HG03342 (cell line): Measurements from ENCODE around the gene MUL1.

Experiments used
- ATAC-seq: cut with Tn5 transposase; IDR thresholded peaks from one replicate; pipeline ENCODE4 v1.9.1; 2021; ENCODE audit warnings: mild to moderate bottlenecking, moderate library complexity; ENCODE audit not compliant: unreplicated experiment

The MUL1 gene, protein sequence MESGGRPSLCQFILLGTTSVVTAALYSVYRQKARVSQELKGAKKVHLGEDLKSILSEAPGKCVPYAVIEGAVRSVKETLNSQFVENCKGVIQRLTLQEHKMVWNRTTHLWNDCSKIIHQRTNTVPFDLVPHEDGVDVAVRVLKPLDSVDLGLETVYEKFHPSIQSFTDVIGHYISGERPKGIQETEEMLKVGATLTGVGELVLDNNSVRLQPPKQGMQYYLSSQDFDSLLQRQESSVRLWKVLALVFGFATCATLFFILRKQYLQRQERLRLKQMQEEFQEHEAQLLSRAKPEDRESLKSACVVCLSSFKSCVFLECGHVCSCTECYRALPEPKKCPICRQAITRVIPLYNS

DNA sequence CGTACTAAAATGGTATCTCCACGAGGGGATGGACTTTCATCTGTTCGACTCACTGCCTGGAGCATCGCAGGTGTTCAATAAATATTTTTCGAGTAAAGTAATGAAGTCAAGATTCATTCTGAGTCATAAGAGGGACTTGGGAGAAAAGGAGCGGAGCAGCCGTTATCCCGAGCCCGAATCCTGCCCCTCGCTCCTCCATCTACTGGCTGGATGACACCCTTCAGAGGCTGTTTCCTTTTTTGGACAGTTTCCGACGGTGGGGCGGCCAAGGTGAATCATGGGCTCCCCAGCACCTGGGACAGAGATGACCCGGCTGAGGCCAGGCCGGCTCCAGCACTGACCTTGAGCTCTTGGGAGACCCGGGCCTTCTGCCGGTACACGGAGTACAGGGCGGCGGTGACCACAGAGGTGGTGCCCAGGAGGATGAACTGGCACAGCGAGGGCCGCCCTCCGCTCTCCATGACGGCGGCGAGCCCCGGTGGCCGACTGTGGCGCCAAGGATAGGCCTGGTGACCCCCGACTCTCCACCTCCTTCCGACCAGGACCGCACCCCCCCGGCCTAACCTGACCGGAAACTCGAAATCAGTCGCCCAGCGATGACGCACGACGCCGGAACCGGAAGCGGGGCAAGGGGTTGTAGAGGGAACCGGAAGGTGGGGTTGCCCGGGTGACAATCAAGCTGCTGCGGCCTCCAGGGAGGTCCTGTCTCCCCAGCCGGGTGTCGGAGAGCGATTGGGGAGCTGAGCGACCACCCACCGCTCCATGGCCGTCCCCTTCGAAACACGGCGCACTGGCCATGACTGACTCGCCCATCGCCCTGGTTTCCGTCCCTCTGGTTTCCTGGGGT, at the start of gene MUL1:
MUL1 (minus strand) TSS at position 588 of the 847 bp plus-strand sequence; CDS start at position 461, 127 bp downstream.
- ATAC-seq = peak; percentile 95

DNA sequence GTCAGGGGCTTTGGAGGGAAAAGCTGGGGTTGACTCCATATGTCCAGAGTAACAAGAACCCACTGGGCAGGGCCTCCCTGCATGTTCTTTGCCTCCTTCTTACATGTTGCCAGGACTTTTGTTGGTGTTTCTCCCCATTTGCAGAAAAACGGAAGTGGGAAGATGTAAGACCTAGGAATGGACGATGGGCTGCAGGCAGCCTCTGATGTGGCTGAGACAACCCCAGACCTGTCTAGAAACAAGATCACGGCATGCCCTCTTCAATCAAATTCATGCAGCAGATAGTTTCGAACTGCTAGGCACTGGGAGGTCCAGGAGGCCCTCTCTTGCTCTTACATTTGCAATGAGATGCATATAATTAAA, 47.8 kb upstream of the MUL1 start:
- no peak for ATAC-seq

DNA sequence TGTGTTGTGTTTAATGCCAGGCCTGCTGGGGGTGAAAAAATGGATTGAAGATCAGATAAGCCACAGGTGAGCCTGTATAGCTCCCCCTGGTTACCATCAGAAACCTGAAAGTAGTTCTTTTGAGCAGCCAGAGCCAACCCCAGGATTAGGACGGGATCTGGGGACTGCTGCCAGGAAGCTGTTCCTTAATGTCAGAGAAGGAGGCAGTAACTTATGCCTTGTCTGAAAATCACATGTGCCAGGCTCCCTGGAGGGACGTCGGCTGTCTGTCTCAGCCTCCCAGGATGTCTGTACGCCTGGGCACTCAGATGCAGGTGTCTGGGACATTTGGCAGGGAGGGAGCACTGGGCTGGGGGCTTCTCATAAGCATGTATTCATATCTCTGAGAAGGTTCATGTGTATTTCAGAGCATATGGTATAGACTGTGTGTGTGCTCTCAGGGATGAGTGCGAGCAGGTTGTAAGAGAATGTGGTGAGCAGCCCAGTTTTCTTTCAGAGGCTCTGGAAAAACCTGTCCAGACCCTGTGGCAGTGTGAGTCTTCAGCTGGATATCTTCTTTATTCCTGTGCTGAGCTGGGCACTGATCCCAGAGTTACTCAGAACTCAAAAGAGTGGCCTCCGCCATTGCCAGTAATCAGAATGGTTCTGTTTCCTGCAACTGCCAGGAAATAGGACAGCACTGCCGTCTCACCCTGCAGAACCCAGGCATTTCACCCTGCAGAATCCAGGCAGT, 47.2 kb upstream of the MUL1 start:
- no peak for ATAC-seq

DNA sequence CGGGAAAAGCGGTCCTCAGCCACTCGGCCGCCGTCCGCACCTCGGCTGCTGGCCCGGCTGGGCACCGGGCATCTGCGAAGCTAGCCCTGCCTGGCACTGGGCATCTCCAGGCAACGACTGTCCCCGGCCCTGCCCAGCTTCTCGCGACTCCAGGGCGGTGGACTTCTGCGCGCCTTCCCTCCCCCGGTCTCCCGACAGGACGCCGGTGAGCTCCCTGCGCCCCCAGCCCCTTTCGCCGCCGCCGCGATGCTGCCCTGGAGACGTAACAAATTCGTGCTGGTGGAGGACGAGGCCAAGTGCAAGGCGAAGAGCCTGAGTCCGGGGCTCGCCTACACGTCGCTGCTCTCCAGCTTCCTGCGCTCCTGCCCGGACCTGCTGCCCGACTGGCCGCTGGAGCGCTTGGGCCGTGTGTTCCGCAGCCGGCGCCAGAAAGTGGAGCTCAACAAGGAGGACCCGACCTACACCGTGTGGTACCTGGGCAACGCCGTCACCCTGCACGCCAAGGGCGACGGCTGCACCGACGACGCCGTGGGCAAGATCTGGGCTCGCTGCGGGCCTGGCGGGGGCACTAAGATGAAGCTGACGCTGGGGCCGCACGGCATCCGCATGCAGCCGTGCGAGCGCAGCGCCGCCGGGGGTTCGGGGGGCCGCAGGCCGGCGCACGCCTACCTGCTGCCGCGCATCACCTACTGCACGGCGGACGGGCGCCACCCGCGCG, 44.9 kb upstream of the MUL1 start:
- ATAC-seq = no peak

DNA sequence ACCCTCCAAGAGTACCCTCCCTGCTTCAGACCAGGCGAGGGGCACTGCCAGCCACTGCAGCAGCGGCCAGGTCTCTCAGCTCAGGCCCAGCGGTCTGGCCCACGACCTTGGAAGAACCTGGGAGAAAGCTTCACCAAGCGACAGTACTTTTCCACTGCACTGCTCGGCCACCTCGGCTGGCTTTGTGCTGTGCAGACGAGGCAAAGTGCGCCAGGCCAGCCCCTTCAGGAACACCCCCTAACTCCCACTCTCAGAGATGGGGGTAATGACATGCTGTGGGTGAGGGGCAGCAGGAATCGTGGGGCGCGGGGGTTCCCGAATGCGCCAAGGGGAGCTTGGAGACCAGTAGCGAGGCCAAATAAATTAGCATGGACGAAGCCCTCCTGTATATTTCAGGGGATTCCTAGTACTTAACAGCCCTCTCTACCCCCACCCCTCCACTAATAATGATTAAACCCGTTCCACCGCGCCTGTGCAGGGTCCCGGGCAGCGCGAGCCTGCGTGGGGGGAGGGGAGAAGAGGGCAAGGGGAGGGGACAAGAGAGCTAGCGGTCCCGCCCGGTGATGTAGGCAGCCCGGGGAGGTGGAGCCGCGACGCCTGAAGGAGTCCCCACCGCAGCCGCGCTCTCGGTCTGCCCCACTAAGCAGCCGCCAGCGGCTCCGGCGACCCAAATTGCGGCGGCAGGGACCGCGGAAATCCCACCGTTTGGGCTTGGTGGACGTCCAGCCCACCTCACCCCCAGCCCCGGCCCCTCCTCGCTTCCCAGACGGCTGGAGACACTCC, 44.2 kb upstream of the MUL1 start, which contains the start of gene FAM43B:
FAM43B (plus strand) TSS at position 629 of the 783 bp plus-strand sequence. CDS start 401 bp downstream, outside the sequence.
- no peak for ATAC-seq

DNA sequence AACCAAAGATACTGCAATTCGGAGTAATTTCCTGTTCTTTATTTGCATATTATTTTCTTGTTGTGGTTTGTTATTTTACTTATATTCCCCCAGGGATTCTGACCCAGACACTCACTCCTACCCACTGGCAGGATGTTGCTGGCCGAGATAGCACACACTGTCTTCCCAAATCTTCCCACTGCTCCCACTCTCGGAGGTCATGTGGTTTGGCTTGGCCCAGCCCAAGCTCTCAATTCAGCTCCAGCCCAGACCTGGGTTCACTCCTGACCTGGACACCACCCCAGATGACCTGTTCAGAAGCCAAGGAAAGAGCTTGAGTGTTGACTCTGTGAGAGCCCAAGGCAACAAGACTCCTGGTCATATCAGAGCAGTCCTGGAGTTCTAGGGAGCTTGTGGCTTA, 43.2 kb upstream of the MUL1 start:
- ATAC-seq = no peak

DNA sequence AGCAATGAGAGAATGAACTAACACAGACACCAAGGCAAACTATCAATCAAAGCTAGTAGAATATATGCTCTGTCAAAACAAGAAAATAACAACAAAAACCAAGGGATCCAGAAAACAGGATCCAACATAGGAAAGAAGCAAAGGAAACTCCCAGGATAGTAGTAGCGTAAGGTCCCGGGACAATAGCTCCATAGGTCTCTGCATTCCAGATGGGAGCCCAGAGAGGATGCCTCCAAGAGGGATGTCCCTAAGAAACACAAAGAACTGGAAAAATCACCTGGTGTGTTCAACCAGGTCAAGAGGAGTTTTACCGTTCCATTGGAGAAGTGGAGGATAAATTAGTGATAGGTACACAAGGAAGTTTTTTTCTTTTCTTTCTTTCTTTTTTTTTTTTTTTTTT, 38.7 kb upstream of the MUL1 start:
- no peak for ATAC-seq

DNA sequence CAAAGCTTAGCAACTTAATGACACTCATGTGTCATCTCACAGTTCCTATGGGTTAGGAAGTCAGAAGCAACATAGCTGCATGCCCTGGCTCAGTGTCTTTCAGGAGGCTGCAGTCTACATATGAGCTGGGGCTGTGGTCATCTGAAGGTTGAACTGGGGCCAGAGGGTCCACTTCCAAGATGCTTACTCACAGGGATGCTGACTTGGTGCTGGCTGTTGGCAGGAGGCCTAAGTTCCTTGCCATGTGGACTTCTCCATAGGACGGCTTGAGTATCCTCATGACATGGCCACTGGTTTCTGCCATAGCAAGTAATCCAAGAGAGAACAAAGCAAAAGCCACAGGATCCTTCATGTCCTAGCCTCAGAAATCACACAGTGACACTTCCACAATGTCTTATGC, 32.3 kb upstream of the MUL1 start:
- no peak for ATAC-seq

DNA sequence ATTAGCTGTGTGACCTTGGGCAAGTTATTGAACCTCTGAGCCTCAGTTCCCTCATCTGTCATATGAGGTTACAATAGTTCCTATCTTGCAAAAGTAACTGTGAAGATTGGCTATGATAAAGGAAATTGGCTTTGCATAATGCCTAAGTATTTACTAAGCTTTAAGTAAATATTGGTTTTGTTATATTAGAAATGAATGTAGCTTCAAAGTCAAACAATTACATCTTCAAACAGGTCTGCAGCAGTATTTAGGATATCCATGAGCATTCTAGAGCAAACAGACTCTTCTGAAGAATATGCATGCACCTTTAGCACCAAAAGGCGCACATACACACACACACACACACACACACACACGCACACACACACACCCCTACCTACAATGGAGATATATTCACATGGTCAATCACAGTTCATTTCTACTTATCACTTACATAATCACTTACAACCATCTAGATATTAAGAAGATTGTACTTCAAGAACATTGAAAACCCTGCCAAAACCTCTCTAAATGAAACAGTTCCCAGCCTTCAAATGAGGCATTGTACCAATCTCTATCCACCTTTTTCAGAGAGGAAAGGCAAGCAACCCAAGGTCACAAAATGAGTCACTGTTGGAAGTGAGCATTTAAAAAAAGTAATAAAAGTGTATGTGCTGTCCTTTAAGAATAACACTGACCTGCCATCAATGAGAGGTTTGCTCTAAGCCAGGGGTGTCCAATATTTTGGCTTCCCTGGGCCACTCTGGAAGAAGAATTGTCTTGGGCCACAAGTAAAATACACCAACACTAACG, 31.0 kb upstream of the MUL1 start:
- ATAC-seq = no peak

DNA sequence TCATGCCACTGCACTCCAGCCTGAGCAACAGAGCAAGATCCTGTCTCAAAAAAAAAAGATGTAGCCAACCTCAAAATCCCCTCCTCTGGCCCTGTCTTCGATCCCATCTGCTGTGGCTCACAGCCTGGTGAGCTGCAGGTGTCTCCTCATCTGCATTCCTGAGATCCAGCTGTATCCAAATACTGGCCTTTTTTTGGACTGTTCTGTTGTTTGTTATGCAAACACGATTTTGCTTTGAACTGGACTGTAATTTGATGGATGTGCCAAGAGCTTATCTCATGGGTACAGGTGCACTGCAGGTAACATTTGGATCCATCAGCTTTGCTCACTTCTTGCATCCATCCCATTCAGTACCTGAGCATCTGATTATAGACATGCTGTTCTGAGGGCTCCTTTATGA, 30.3 kb upstream of the MUL1 start:
- no peak for ATAC-seq

DNA sequence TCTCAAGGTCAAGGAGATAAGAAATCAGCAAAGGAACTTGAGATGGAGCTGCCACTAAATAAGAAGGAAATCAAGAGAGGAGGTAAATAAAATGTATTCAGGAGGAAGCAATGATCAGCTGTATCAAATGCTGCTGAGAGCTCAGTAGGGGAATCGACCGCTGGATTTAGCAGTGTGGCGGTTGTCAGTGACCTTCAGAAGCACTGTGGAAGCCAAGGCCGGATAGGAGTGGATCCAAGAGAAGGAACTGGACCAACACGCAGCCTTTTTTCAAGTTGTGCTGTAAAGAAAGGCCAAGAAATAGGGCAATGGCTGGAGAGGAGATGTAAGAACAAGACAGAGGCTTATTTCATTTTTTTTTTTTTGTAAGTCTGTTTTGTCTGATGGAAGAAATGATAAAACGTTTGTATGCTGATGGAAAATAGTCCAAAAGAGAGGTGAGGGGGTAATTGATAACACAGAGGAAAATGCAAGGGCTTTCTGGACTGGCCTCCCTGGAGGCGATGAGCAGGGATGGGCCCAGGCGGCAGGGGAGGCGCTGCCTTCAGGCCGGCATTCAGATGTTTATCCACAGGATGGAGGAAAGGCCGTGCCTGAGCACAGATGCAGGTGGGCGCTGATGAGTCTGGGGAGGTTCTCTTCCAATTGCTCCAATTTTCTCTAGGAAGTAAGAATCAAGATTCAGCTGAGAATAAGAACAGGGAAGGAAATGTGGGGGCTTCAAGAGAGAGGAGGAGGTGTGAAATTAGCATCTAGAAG, 26.9 kb upstream of the MUL1 start:
- ATAC-seq = no peak

DNA sequence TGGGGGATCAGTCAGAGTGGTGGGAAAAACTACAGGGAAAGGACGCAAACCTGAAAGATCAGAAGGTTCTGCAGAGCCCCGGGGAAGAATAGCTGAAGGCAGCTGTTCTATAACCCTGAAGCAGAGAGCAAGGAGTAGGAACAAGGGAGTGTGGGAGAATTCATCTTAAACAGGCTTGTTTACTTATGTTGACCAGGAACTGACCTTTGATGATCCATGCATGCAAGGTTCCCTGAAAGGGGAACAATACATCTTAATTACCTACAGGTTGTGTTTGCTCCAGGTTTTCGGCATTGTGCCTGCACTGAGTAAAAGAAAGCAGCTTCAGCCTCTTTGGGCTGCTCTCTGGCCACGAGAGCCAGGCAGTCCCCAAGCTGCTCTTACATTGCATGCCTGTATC, 25.7 kb upstream of the MUL1 start:
- ATAC-seq = no peak

DNA sequence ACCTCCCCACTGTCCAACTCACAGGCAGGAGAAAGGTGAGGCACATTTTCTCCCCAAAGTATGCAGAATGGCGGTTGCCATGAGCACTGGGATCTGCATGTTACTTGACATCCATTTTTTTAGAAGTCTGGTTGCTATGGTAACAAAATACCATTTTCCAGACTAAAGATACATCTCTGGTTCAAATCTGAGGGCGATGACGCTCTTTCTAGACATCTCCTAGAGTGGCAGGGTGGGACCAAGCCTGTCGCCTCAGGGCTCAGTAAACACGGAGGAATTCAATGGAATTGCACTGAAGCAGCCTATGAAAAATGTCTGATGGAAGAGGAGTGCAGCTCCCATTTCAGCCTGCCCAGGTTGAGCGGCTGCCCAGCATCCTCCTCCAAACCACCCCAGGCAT, 22.9 kb upstream of the MUL1 start:
- no peak for ATAC-seq

DNA sequence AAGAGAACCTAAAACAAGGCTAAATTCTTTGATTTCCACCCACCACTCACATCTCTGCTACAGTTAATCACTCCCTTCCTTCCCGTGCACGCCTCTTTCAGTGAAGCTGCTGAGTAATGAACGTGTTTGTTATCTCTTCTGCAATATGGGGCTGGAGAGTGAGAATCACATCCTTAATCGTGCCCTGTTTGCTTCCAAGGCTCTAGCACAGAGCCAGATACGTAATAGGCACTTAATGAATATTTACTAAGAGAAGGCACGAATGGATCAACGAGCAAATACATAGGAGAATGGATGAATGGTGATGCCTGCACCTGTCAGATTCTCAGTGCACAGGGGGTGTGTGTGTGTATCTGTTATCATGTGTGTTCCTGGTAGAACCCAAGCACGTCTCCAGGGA, 22.4 kb upstream of the MUL1 start:
- ATAC-seq = no peak

DNA sequence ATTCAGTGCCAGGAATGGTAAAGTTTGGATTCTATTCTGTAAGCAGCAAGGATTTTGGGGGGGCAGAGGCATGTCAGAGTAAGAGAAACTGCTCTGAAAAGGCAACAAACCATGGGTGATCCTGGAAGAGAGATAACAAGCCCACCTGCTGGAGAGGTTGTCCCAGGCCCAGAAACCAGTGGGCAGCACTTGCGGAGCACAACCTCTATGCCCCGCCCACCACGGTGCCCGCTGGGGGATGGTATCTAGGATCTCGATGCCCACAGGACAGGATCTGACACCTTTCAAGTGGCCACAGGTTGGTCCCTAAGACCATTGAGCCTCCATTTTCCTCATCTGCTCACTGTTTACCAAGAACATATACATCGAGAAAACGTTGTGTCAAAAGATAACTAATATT, 20.3 kb upstream of the MUL1 start:
- ATAC-seq = no peak

DNA sequence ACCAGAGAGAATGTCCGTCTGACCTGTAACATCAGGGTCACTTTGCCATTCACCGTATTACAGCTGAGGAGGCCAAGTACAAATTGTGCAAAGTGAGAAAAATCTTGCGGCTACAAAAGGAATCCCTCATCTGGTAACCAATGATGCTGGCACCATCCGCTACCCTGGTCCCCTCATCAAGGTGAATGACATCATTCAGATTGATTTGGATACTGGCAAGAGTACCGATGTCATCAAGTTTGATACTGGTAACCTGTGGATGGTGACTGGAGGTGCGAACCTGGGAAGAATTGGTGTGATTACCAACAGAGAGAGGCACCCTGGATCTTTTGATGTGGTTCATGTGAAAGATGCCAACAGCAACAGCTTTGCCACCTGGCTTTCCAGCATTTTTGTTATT, 18.3 kb upstream of the MUL1 start:
- no peak for ATAC-seq

DNA sequence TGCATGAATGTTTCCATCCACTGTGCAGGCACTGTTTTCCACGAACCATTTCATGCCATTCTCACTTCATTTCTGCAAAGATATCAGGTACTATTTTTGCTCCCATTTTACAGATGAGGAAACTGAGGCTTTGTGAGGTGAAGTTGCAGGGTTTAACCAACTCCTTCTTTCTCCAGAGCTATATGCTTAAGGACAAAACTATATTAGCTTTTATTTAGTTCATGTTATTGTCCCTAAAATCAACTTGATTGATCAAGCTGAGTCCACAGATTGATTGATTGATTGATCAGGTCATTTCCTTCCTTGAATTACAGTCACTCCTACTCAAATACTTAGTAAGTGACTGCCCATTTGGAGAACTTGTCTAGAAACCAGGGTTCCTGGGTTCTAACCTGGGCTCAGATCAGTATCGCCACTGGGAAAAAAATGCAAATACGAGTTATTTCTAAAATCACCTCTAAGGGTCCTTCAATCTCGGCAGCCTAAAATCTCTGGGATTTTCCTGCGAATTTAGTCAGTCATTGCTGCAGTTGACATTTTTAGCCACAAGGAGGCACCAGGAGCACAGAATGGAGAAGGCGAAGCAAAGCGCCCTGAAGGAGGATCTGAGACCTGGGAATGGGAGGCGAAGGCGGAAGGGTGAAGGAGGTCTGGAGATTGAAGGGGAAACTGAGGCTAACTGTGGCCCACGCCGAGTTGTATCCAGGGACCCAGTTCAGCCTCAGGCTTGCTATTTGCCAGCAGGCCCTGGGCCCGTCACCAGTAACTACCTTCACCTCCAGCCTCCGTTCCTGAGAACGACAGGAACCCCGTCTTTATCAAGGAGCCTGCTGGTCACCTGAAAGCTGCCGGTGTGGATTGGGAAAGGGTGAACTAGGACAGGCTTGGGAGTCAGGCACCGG, 14.3 kb upstream of the MUL1 start:
- no peak for ATAC-seq
